ENCODE data around the gene EFNB3.

Gene EFNB3

GRCh38 chr17:7721612-7722011 is 16.6 kb downstream of the EFNB3 start:
- Mint-ChIP-seq H3K36me3 (ENCODE audit: low read depth) (no peaks in the 10 kb centered on the region), H3K4me3 (no peak overlapping the region), H3K27me3 (ENCODE audit: low read depth) (peaks cover 58% of the 10 kb centered on the region), H3K9me3 (no peaks in the 10 kb centered on the region), H3K4me1 (ENCODE audit: low read depth) (peaks cover 9% of the 10 kb centered on the region), H3K27ac (no peak overlapping the region)

- Mint-ChIP-seq H3K4me3 (no peak overlapping the region), H3K9me3 (no peaks in the 10 kb centered on the region), H3K27me3 (ENCODE audit: low read depth) (peaks cover 38% of the 10 kb centered on the region), H3K4me1 (ENCODE audit: low read depth) (no peaks in the 10 kb centered on the region), H3K27ac (no peak overlapping the region), H3K36me3 (ENCODE audit: low read depth) (no peaks in the 10 kb centered on the region)
Measured at GRCh38 chr17:7727886-7728285, 22.9 kb downstream of the EFNB3 start.

GRCh38 chr17:7729816-7730215 is 24.8 kb downstream of the EFNB3 start:
- Mint-ChIP-seq H3K27me3 (ENCODE audit: low read depth) (peaks cover 31% of the 10 kb centered on the region), H3K36me3 (ENCODE audit: low read depth) (no peaks in the 10 kb centered on the region)

GRCh38 chr17:7732981-7733539 is 28.1 kb downstream of the EFNB3 start:
- Mint-ChIP-seq H3K9me3 (no peaks in the 10 kb centered on the region), H3K36me3 (ENCODE audit: low read depth) (no peaks in the 10 kb centered on the region), H3K27me3 (ENCODE audit: low read depth) (peaks cover 27% of the 10 kb centered on the region), H3K27ac (no peak overlapping the region), H3K4me1 (ENCODE audit: low read depth) (no peaks in the 10 kb centered on the region), H3K4me3 (no peak overlapping the region)

More at GRCh38 chr17:7729816-7730215, 24.8 kb downstream of the EFNB3 start:
- Mint-ChIP-seq H3K4me3 (no peak overlapping the region), H3K4me1 (ENCODE audit: low read depth) (no peaks in the 10 kb centered on the region), H3K9me3 (no peaks in the 10 kb centered on the region), H3K27ac (no peak overlapping the region)

- Mint-ChIP-seq H3K9me3 (no peaks in the 10 kb centered on the region), H3K27me3 (ENCODE audit: low read depth) (peaks cover 18% of the 10 kb centered on the region), H3K4me3 (no peak overlapping the region), H3K27ac (no peak overlapping the region), H3K4me1 (ENCODE audit: low read depth) (no peaks in the 10 kb centered on the region), H3K36me3 (ENCODE audit: low read depth) (no peaks in the 10 kb centered on the region)
Measured at GRCh38 chr17:7737601-7738000, 32.6 kb downstream of the EFNB3 start.

GRCh38 chr17:7739746-7740145 is 34.7 kb downstream of the EFNB3 start:
- no peaks in the 10 kb centered on the region for H3K36me3 Mint-ChIP-seq (ENCODE audit: low read depth)
- no peak overlapping the region for H3K27ac Mint-ChIP-seq
- H3K4me1 Mint-ChIP-seq (ENCODE audit: low read depth) = no peaks in the 10 kb centered on the region
- H3K4me3 Mint-ChIP-seq = no peak overlapping the region
- no peaks in the 10 kb centered on the region for H3K9me3 Mint-ChIP-seq
- H3K27me3 Mint-ChIP-seq (ENCODE audit: low read depth) = peaks cover 22% of the 10 kb centered on the region

- Mint-ChIP-seq H3K4me1 (ENCODE audit: low read depth) (no peaks in the 10 kb centered on the region), H3K9me3 (no peaks in the 10 kb centered on the region), H3K4me3 (no peak overlapping the region), H3K27me3 (ENCODE audit: low read depth) (peaks cover 22% of the 10 kb centered on the region), H3K27ac (no peak overlapping the region), H3K36me3 (ENCODE audit: low read depth) (no peaks in the 10 kb centered on the region)
Measured at GRCh38 chr17:7740481-7741001, 35.5 kb downstream of the EFNB3 start.

GRCh38 chr17:7742729-7743128 is 37.7 kb downstream of the EFNB3 start:
- peaks cover 20% of the 10 kb centered on the region for H3K27me3 Mint-ChIP-seq (ENCODE audit: low read depth)
- no peak overlapping the region for H3K4me3 Mint-ChIP-seq
- no peak overlapping the region for H3K27ac Mint-ChIP-seq
- no peaks in the 10 kb centered on the region for H3K9me3 Mint-ChIP-seq
- H3K4me1 Mint-ChIP-seq (ENCODE audit: low read depth) = no peaks in the 10 kb centered on the region
- H3K36me3 Mint-ChIP-seq (ENCODE audit: low read depth) = no peaks in the 10 kb centered on the region

- Mint-ChIP-seq H3K4me1 (ENCODE audit: low read depth) (no peaks in the 10 kb centered on the region), H3K4me3 (no peak overlapping the region), H3K27ac (no peak overlapping the region), H3K27me3 (ENCODE audit: low read depth) (peaks cover 18% of the 10 kb centered on the region), H3K9me3 (no peaks in the 10 kb centered on the region), H3K36me3 (ENCODE audit: low read depth) (no peaks in the 10 kb centered on the region)
Measured at GRCh38 chr17:7744416-7744815, 39.4 kb downstream of the EFNB3 start.

- no peaks in the 10 kb centered on the region for H3K36me3 Mint-ChIP-seq (ENCODE audit: low read depth)
- no peaks in the 10 kb centered on the region for H3K4me1 Mint-ChIP-seq (ENCODE audit: low read depth)
- H3K27ac Mint-ChIP-seq = no peak overlapping the region
- H3K4me3 Mint-ChIP-seq = no peak overlapping the region
- H3K9me3 Mint-ChIP-seq = no peaks in the 10 kb centered on the region
- H3K27me3 Mint-ChIP-seq (ENCODE audit: low read depth) = peaks cover 20% of the 10 kb centered on the region
Measured at GRCh38 chr17:7745748-7746470, 40.9 kb downstream of the EFNB3 start.

GRCh38 chr17:7747635-7748071 is 42.7 kb downstream of the EFNB3 start:
- Mint-ChIP-seq H3K4me3 (no peak overlapping the region), H3K27me3 (ENCODE audit: low read depth) (peaks cover 19% of the 10 kb centered on the region), H3K4me1 (ENCODE audit: low read depth) (no peaks in the 10 kb centered on the region), H3K27ac (no peak overlapping the region), H3K36me3 (ENCODE audit: low read depth) (no peaks in the 10 kb centered on the region), H3K9me3 (no peaks in the 10 kb centered on the region)

GRCh38 chr17:7748076-7748775 is 43.2 kb downstream of the EFNB3 start:
- no peaks in the 10 kb centered on the region for H3K9me3 Mint-ChIP-seq
- H3K36me3 Mint-ChIP-seq (ENCODE audit: low read depth) = no peaks in the 10 kb centered on the region
- H3K27me3 Mint-ChIP-seq (ENCODE audit: low read depth) = peaks cover 19% of the 10 kb centered on the region
- no peak overlapping the region for H3K4me3 Mint-ChIP-seq
- H3K27ac Mint-ChIP-seq = no peak overlapping the region
- H3K4me1 Mint-ChIP-seq (ENCODE audit: low read depth) = no peaks in the 10 kb centered on the region

GRCh38 chr17:7750321-7750821 is 45.4 kb downstream of the EFNB3 start:
- Mint-ChIP-seq H3K27ac (no peak overlapping the region), H3K4me1 (ENCODE audit: low read depth) (no peaks in the 10 kb centered on the region), H3K9me3 (no peaks in the 10 kb centered on the region), H3K27me3 (ENCODE audit: low read depth) (peaks cover 13% of the 10 kb centered on the region), H3K4me3 (no peak overlapping the region), H3K36me3 (ENCODE audit: low read depth) (no peaks in the 10 kb centered on the region)

- Mint-ChIP-seq H3K27ac (no peak overlapping the region), H3K4me3 (no peak overlapping the region), H3K4me1 (ENCODE audit: low read depth) (no peaks in the 10 kb centered on the region), H3K36me3 (ENCODE audit: low read depth) (no peaks in the 10 kb centered on the region), H3K27me3 (ENCODE audit: low read depth) (peaks cover 5% of the 10 kb centered on the region), H3K9me3 (no peaks in the 10 kb centered on the region)
Measured at GRCh38 chr17:7754656-7755055, 49.7 kb downstream of the EFNB3 start.
